CD4-positive, alpha-beta T cell treated with Interleukin-17A for 4 hours (primary cell): ENCODE results near the gene GTF2IRD1.
"Not testable (repeated sequence)": the region's sequence is repeated elsewhere in the genome, so short reads cannot be mapped to it uniquely, and the experiment has no call there.

Source experiments
- DNase-seq: peaks from one replicate; pipeline ENCODE4 v3.0.0-alpha.2; 2020; ENCODE audit warnings: mixed read lengths

The GTF2IRD1 gene, protein sequence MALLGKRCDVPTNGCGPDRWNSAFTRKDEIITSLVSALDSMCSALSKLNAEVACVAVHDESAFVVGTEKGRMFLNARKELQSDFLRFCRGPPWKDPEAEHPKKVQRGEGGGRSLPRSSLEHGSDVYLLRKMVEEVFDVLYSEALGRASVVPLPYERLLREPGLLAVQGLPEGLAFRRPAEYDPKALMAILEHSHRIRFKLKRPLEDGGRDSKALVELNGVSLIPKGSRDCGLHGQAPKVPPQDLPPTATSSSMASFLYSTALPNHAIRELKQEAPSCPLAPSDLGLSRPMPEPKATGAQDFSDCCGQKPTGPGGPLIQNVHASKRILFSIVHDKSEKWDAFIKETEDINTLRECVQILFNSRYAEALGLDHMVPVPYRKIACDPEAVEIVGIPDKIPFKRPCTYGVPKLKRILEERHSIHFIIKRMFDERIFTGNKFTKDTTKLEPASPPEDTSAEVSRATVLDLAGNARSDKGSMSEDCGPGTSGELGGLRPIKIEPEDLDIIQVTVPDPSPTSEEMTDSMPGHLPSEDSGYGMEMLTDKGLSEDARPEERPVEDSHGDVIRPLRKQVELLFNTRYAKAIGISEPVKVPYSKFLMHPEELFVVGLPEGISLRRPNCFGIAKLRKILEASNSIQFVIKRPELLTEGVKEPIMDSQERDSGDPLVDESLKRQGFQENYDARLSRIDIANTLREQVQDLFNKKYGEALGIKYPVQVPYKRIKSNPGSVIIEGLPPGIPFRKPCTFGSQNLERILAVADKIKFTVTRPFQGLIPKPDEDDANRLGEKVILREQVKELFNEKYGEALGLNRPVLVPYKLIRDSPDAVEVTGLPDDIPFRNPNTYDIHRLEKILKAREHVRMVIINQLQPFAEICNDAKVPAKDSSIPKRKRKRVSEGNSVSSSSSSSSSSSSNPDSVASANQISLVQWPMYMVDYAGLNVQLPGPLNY

DNA sequence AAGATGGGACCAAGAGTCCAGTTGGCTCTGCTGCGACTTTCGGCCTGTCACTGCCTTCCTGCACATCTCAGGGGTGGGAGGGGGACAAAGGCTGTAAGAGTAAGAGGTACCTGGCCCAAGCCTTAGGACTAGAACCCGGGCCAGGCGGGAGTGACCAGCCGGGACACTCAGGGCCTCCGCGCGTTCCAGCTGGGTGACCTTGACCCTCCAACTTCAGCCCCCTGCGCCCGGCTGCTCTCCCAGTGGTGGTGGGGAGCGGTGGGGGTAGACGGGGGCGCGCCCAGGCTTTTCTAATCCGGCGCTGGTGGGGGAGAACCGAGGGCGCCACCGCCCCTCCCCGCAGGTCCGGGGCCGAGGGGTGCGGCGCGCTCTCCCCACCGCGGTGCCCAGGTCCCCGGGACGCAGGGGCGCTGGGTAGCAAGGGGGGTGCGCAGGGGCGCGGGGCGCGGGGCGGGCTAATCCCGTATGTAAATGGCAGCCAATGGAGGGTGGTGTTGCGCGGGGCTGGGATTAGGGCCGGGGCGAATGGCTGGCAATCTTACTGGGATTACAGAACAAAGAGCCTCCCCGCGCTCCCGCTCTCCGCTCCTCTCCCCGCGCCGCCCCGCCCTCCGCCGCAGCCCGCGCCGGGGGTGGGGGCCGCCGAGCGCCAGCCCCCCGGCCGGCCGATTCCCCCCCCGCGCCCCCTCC lies at the start of gene GTF2IRD1:
Gene GTF2IRD1, plus strand, starts transcription at position 585 of the 690 bp plus-strand sequence. CDS start 54,175 bp downstream, outside the sequence.
- DNase-seq, result peak; percentile 73

GRCh38 chr7:74404388-74404700 lies 49.4 kb upstream of the GTF2IRD1 start:
- no peak for DNase-seq

DNA sequence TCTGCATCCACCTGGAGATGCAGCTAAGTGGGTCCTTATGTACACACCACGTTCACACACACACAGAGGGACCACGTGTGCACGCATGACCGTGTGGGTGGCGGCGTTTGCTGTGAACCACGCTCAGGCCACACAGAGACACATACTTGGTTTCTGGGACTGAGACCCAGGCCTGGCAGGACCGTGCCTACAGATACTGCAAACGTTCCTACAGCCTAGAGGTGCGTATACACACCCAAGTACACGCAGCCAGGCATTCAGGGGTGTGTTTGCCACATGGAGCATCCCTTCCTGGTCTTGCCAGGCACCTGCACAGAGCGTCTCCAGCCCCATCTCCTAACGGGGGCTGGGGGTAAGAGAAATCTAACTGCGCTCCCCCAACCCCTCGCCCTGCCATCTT lies 49.0 kb upstream of the GTF2IRD1 start:
- no peak for DNase-seq

GRCh38 chr7:74405191-74405898 lies 48.4 kb upstream of the GTF2IRD1 start:
- peak; percentile 13 for DNase-seq

DNA sequence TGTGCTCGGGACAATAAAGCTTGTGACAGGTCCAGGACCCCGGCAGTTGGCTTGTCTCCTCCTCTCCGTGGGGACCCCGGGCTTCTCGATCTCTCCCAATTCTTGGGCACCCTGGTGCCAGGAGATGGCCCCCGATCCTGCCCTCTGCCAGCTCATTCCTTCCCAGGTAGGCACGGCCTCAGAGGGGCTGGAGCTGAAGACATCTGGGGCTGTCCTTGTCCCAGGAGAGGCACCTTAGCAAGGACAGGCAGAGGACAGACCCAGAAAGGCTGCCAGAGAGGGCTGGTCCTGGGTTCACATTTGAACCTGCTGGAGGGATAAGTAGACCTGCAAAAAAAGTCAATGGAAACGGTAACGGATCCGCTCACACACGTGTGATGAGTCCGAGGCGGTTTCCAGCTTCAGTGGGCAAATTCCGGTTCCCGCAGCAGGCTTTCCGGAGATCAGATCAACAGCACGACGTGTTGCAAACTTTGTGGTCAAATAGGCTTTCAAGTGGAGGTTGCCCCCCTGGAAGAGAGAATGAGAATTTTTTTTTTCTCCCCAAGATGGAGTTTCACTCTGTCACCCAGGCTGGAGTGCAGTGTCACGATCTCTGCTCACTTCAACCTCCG lies 47.7 kb upstream of the GTF2IRD1 start:
- DNase-seq, result no peak

GRCh38 chr7:74407958-74408357 lies 45.7 kb upstream of the GTF2IRD1 start:
- no peak for DNase-seq

GRCh38 chr7:74409571-74409970 lies 44.1 kb upstream of the GTF2IRD1 start:
- no peak for DNase-seq

DNA sequence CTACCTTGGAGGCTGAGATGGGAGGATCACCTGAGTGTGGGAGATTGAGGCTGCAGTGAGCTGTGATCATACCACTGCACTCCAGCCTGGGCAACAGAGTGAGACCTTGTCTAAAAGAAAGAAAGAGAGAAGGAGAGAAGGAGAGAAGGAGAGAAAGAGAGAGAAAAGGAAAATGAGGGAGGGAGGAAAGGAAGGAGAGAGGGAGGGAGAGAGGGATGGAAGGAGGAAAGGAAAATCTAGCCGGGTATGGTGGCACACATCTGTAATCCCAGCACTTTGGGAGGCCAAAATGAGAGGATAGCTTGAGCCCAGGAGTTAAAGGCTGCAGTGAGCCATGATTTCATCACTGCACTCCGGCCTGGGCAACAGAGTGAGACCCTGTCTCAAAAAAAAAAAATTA lies 42.9 kb upstream of the GTF2IRD1 start:
- no peak for DNase-seq

- DNase-seq, result not testable (repeated sequence)
These were observed 42.1 kb upstream of the GTF2IRD1 start for GRCh38 chr7:74411571-74411970.

GRCh38 chr7:74412056-74412455 lies 41.6 kb upstream of the GTF2IRD1 start:
- no peak for DNase-seq

DNA sequence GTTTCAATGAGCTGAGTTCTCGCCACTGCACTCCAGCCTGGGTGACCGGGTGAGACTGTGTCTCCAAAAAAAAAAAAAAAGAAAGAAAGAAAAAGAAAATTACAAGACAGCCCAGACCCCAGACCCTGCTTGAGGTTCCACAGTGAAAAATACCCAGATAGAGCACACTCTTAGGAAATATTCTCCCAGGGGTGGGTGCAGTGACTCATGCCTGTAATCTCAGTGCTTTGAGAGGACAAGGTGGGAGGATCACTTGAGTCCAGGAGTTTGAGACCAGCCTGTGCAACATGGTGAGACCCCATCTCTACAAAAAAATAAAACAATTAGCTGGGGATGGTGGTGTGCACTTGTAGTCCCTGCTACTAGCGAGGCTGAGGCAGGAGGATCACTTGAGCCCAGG lies 41.1 kb upstream of the GTF2IRD1 start:
- no peak for DNase-seq

GRCh38 chr7:74414595-74415333 lies 38.9 kb upstream of the GTF2IRD1 start:
- DNase-seq, result not testable (repeated sequence)

- DNase-seq, result peak; percentile 72
These were observed 36.2 kb upstream of the GTF2IRD1 start for GRCh38 chr7:74417419-74417971.

GRCh38 chr7:74418076-74418475 lies 35.6 kb upstream of the GTF2IRD1 start:
- DNase-seq, result no peak

DNA sequence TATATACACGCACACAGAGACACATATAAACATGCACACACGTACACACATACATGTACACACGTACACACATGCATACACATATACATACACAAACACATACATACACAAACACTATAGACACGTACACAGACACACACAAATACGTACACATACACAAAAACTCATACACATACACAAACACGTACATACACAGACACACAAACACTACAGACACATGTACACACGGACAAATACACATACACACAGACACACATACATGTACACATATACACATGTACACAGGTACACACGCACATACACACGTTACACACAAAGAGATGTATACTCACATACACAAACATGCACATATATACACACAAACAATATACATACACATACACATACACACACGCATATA lies 35.2 kb upstream of the GTF2IRD1 start:
- no peak for DNase-seq

DNA sequence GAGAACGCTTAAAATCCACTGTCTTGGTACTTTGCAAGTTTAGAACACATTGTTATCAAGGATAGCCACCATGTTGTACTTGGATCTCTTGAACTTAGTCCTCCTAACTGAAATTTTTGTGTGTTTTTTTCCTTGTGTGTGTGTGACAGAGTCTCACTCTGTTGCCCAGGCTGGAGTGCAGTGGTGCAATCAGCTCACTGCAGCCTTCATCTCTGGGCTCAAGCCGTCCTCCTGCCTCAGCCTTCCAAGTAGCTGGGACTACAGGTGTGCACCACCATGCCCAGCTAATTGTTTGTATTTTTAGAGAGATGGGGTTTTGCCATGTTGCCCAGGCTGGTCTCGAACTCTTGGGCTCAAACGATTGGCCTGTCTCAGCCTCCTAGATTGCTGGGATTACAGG lies 34.5 kb upstream of the GTF2IRD1 start:
- DNase-seq, result not testable (repeated sequence)

DNA sequence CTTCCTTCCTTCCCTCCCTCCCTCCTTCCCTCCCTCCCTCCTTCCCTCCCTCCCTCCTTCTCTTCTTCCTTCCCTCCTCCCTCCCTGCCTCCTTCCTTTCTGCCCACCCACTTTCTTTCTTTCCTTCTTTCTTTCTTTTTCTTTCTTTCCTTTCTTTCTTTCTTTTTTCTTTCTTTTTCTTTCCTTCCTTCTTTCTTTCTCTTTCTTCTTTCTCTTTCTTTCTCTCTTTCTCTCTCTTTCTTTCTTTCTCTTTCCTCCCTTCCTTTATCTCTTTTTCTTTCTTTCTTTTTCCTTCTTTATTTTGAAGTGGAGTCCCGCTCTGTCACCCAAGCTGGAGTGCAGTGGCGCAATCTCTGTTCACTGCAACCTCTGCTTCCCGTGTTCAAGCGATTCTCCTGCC lies 33.7 kb upstream of the GTF2IRD1 start:
- DNase-seq, result no peak

- no peak for DNase-seq
These were observed 29.3 kb upstream of the GTF2IRD1 start for GRCh38 chr7:74424291-74424880.

GRCh38 chr7:74428023-74428422 lies 25.7 kb upstream of the GTF2IRD1 start:
- no peak for DNase-seq

DNA sequence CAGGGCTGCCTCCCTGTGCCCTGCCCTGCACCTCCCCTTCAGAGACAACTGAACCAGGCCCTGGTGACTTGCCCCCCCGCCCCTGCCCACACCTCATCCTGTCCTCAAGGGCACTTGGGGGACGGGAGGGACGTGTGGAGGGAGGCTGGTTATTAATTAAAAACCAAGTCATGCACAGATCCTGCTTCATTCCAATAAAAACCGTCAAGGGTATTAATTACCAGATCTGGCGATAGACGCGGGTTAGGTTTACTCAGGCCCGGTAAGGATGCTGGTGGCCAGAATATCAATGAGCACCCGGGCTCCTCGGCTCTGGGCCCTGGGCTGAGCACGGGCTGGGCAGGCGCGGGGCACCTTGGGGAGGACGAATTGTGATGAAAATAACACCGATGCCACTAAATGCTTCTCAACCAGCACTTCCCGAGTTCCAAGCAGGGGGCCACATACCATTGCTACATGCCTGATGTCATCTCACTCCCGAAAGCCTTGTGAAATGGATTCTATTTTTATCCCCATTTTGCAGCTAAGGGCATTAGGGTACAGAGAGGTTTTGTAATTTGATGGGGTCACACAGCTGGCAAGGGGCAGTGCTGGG lies 24.5 kb upstream of the GTF2IRD1 start:
- no peak for DNase-seq
